Fibroblast of the aortic adventitia (primary cell): ENCODE data around the gene CACNA1B. TPM values are rescaled to one million over a fixed set of nuclear protein-coding genes. Genes with fewer than 3 reads are reported as not detected.
"Not testable (repeated sequence)": the region's sequence is repeated elsewhere in the genome, so short reads cannot be mapped to it uniquely, and the experiment has no call there.

ENCODE experiments used
- DNase-seq: peaks from one replicate; pipeline ENCODE4 v3.0.0-alpha.2; 2010; ENCODE audit warnings: low read depth
- H3K4me3 ChIP-seq: 2 replicates; pipeline ENCODE4 v1.5.1; 2011; ENCODE audit warnings: low read depth, mild to moderate bottlenecking, control low read depth, low read length, moderate library complexity
- CTCF ChIP-seq: IDR thresholded peaks from 2 replicates; pipeline ENCODE4 v1.5.1; 2011; ENCODE audit warnings: mild to moderate bottlenecking, low read length, control low read depth, inconsistent platforms; ENCODE audit not compliant: insufficient read depth
- total RNA-seq: library from RNA; depleted of rRNA; stranded (reverse); fragments of >200 nt; gene quantifications from 2 replicates; pipeline ENCODE4 v1.2.3, GENCODE V29; 2012; ENCODE audit warnings: low replicate concordance

CACNA1B gene
- under 0.01 and 0.16 TPM in 2 replicates for total RNA-seq

GRCh38 chr9:137877506-137878122 is at the start of gene CACNA1B:
CACNA1B (plus strand) TSS chr9:137877782; CDS start chr9:137877934, 152 bp downstream.
- peak within 1 kb of the TSS; percentile 25 for H3K4me3 ChIP-seq
- not testable (repeated sequence) for DNase-seq

- H3K4me3 ChIP-seq: no peak overlapping the region
- TF ChIP-seq CTCF: no peak
- DNase-seq: no peak
Measured at GRCh38 chr9:137827908-137828526, 49.6 kb upstream of the CACNA1B start.

GRCh38 chr9:137828527-137829259 is 48.9 kb upstream of the CACNA1B start:
- peak; percentile 4 for DNase-seq
- no peak overlapping the region for H3K4me3 ChIP-seq
- TF ChIP-seq CTCF: no peak

GRCh38 chr9:137829260-137829996 is 48.2 kb upstream of the CACNA1B start:
- TF ChIP-seq CTCF: no peak
- DNase-seq: no peak

GRCh38 chr9:137832191-137832700 is 45.3 kb upstream of the CACNA1B start:
- no peak for DNase-seq
- TF ChIP-seq CTCF: no peak
- H3K4me3 ChIP-seq: no peak overlapping the region

More at GRCh38 chr9:137829260-137829996, 48.2 kb upstream of the CACNA1B start:
- no peak overlapping the region for H3K4me3 ChIP-seq

- no peak for DNase-seq
- TF ChIP-seq CTCF: no peak
- no peak overlapping the region for H3K4me3 ChIP-seq
Measured at GRCh38 chr9:137832830-137833590, 44.6 kb upstream of the CACNA1B start.
